Measurements from ENCODE around the gene TBPL1. TPM values are rescaled to one million over a fixed set of nuclear protein-coding genes. Genes with fewer than 3 reads are reported as not detected.
"Not testable (repeated sequence)": the region's sequence is repeated elsewhere in the genome, so short reads cannot be mapped to it uniquely, and the experiment has no call there.

TBPL1 gene
- 48.2 and 65.6 TPM in 2 replicates for total RNA-seq (2014; rRNA removed; shearing (Covaris generic))

- Histone ChIP-seq H3K27ac (peak within 1 kb of the TSS; percentile 77), H3K4me3 (peak within 1 kb of the TSS; percentile 78), H3K4me1 (replicated peaks) (peaks cover 15% of the 10 kb centered on the region), H3K27me3 (replicated peaks) (no peaks in the 10 kb centered on the region), H3K9me3 (replicated peaks) (no peaks in the 10 kb centered on the region), H3K36me3 (peaks cover 3% of the 10 kb centered on the region)
- peak; percentile 96 to 97 for DNase-seq (ENCODE audit: low read depth in 1 of 2, low spot score in 2 of 2)
Measured at GRCh38 chr6:133952815-133953633, at the start of gene TBPL1. TSS of gene TBPL1 (plus strand) at chr6:133953224. CDS start at chr6:133980126, 26,902 bp downstream.

GRCh38 chr6:133903855-133904254 lies 49.2 kb upstream of the TBPL1 start:
- H3K36me3 ChIP-seq, result no peaks in the 10 kb centered on the region
- DNase-seq (ENCODE audit: low read depth in 1 of 2, low spot score in 2 of 2), result no peak
- no peak overlapping the region for H3K4me3 ChIP-seq
- no peak overlapping the region for H3K27ac ChIP-seq
- H3K27me3 ChIP-seq (replicated peaks), result no peaks in the 10 kb centered on the region
- no peaks in the 10 kb centered on the region for H3K4me1 ChIP-seq (replicated peaks)
- no peaks in the 10 kb centered on the region for H3K9me3 ChIP-seq (replicated peaks)

GRCh38 chr6:133906050-133906449 lies 47.0 kb upstream of the TBPL1 start:
- H3K4me1 ChIP-seq (replicated peaks), result no peaks in the 10 kb centered on the region
- H3K4me3 ChIP-seq, result no peak overlapping the region
- no peaks in the 10 kb centered on the region for H3K36me3 ChIP-seq
- no peaks in the 10 kb centered on the region for H3K9me3 ChIP-seq (replicated peaks)
- no peak for DNase-seq (ENCODE audit: low read depth in 1 of 2, low spot score in 2 of 2)
- no peaks in the 10 kb centered on the region for H3K27me3 ChIP-seq (replicated peaks)
- no peak overlapping the region for H3K27ac ChIP-seq

GRCh38 chr6:133916650-133917151 lies 36.3 kb upstream of the TBPL1 start:
- Histone ChIP-seq H3K36me3 (no peaks in the 10 kb centered on the region), H3K9me3 (replicated peaks) (no peaks in the 10 kb centered on the region), H3K27me3 (replicated peaks) (no peaks in the 10 kb centered on the region), H3K27ac (no peak overlapping the region), H3K4me3 (no peak overlapping the region), H3K4me1 (replicated peaks) (peaks cover 4% of the 10 kb centered on the region; the same call in 1 of the 2 replicates)
- peak; percentile 82 to 91 for DNase-seq (ENCODE audit: low read depth in 1 of 2, low spot score in 2 of 2)

- Histone ChIP-seq H3K4me3 (no peak overlapping the region), H3K27me3 (replicated peaks) (no peaks in the 10 kb centered on the region), H3K9me3 (replicated peaks) (no peaks in the 10 kb centered on the region), H3K27ac (no peak overlapping the region), H3K36me3 (no peaks in the 10 kb centered on the region), H3K4me1 (replicated peaks) (peaks cover 4% of the 10 kb centered on the region; the same call in 1 of the 2 replicates)
- no peak for DNase-seq (ENCODE audit: low read depth in 1 of 2, low spot score in 2 of 2)
Measured at GRCh38 chr6:133917781-133918180, 35.2 kb upstream of the TBPL1 start.

- H3K36me3 ChIP-seq, result no peaks in the 10 kb centered on the region
- H3K4me1 ChIP-seq (replicated peaks), result peaks cover 4% of the 10 kb centered on the region; the same call in 1 of the 2 replicates
- no peaks in the 10 kb centered on the region for H3K9me3 ChIP-seq (replicated peaks)
- no peak for DNase-seq (ENCODE audit: low read depth in 1 of 2, low spot score in 2 of 2)
- H3K27ac ChIP-seq, result no peak overlapping the region
- H3K4me3 ChIP-seq, result no peak overlapping the region
- no peaks in the 10 kb centered on the region for H3K27me3 ChIP-seq (replicated peaks)
Measured at GRCh38 chr6:133918208-133918930, 34.7 kb upstream of the TBPL1 start.

- Histone ChIP-seq H3K4me3 (no peak overlapping the region), H3K27ac (no peak overlapping the region), H3K27me3 (replicated peaks) (no peaks in the 10 kb centered on the region), H3K9me3 (replicated peaks) (no peaks in the 10 kb centered on the region), H3K4me1 (replicated peaks) (peaks cover 4% of the 10 kb centered on the region; the same call in 1 of the 2 replicates), H3K36me3 (no peaks in the 10 kb centered on the region)
- DNase-seq (ENCODE audit: low read depth in 1 of 2, low spot score in 2 of 2), result no peak
Measured at GRCh38 chr6:133919362-133919761, 33.7 kb upstream of the TBPL1 start.

GRCh38 chr6:133921249-133921859 lies 31.7 kb upstream of the TBPL1 start:
- Histone ChIP-seq H3K27ac (no peak overlapping the region), H3K36me3 (no peaks in the 10 kb centered on the region), H3K9me3 (replicated peaks) (no peaks in the 10 kb centered on the region), H3K4me3 (no peak overlapping the region), H3K27me3 (replicated peaks) (no peaks in the 10 kb centered on the region; the same call in 1 of the 2 replicates), H3K4me1 (replicated peaks) (peaks cover 4% of the 10 kb centered on the region; the same call in 1 of the 2 replicates)
- DNase-seq (ENCODE audit: low read depth in 1 of 2, low spot score in 2 of 2), result peak; percentile 73 to 84

GRCh38 chr6:133923938-133924593 lies 29.0 kb upstream of the TBPL1 start:
- no peak overlapping the region for H3K27ac ChIP-seq
- DNase-seq (ENCODE audit: low read depth in 1 of 2, low spot score in 2 of 2), result peak; percentile 58 to 76
- H3K9me3 ChIP-seq (replicated peaks), result no peaks in the 10 kb centered on the region
- no peaks in the 10 kb centered on the region; the same call in 1 of the 2 replicates for H3K27me3 ChIP-seq (replicated peaks)
- H3K36me3 ChIP-seq, result no peaks in the 10 kb centered on the region
- no peak overlapping the region for H3K4me3 ChIP-seq
- no peaks in the 10 kb centered on the region for H3K4me1 ChIP-seq (replicated peaks)

- H3K27me3 ChIP-seq (replicated peaks), result not testable (repeated sequence)
Measured at GRCh38 chr6:133931221-133931620, 21.8 kb upstream of the TBPL1 start.

GRCh38 chr6:133936352-133936751 lies 16.7 kb upstream of the TBPL1 start:
- not testable (repeated sequence) for H3K27ac ChIP-seq; H3K4me1 ChIP-seq (replicated peaks); H3K9me3 ChIP-seq (replicated peaks); DNase-seq (ENCODE audit: low read depth in 1 of 2, low spot score in 2 of 2); H3K27me3 ChIP-seq (replicated peaks); H3K36me3 ChIP-seq; H3K4me3 ChIP-seq

More at GRCh38 chr6:133931221-133931620, 21.8 kb upstream of the TBPL1 start:
- H3K27ac ChIP-seq; H3K9me3 ChIP-seq (replicated peaks); H3K36me3 ChIP-seq; H3K4me3 ChIP-seq; DNase-seq (ENCODE audit: low read depth in 1 of 2, low spot score in 2 of 2); H3K4me1 ChIP-seq (replicated peaks): not testable (repeated sequence)

GRCh38 chr6:133937909-133938308 lies 15.1 kb upstream of the TBPL1 start:
- no peak overlapping the region for H3K4me3 ChIP-seq
- H3K4me1 ChIP-seq (replicated peaks), result no peaks in the 10 kb centered on the region
- H3K9me3 ChIP-seq (replicated peaks), result no peaks in the 10 kb centered on the region
- H3K27me3 ChIP-seq (replicated peaks), result no peaks in the 10 kb centered on the region
- H3K27ac ChIP-seq, result no peak overlapping the region
- no peak for DNase-seq (ENCODE audit: low read depth in 1 of 2, low spot score in 2 of 2)
- H3K36me3 ChIP-seq, result no peaks in the 10 kb centered on the region

GRCh38 chr6:133938533-133938932 lies 14.5 kb upstream of the TBPL1 start:
- Histone ChIP-seq H3K27ac (no peak overlapping the region), H3K4me3 (no peak overlapping the region), H3K4me1 (replicated peaks) (no peaks in the 10 kb centered on the region), H3K9me3 (replicated peaks) (no peaks in the 10 kb centered on the region), H3K27me3 (replicated peaks) (no peaks in the 10 kb centered on the region), H3K36me3 (no peaks in the 10 kb centered on the region)
- DNase-seq (ENCODE audit: low read depth in 1 of 2, low spot score in 2 of 2), result no peak

Measured in SJSA1 (cell line).